Activated CD4-positive, alpha-beta T cell treated with anti-CD3 and anti-CD28 coated beads for 1 hour (primary cell): Measurements from ENCODE around the gene ZIC5.

Source experiments
- DNase-seq: peaks from one replicate; pipeline ENCODE4 v3.0.0-alpha.2; 2020

ZIC5 gene

GRCh38 chr13:99971576-99972189, at the start of gene ZIC5:
TSS of gene ZIC5 (minus strand) at chr13:99971767. CDS start at chr13:99971603, 164 bp downstream.
- DNase-seq, result no peak

DNA sequence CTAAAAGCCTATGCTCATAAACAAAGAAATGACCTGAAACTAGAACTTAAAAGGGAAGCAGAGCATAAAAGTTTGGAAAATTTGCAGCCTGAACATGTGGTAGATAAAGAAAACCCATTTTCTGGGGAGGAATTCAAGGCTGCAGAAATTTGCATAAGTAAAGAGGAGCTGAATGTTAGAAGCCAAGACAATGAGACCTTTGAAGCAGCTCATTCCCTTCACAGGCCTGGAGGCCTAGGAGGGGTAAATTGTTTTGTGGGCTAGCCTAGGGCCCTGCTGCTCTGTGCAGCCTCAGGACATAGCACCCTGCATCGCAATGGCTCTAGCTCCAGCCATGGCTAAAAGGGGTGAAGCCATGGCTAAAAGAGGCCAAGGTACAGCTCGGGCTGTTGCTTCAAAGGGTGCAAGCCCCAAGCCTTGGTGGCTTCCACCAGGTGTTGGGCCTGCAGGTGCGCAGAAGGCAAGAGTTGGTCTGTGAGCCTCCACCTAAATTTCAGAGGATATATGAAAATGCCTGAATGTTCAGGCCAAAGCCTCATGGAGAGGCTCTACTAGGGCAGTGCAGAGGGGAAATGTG, 48.3 kb upstream of the ZIC5 start:
- DNase-seq, result no peak

- no peak for DNase-seq
Observed at GRCh38 chr13:100014621-100015020, 43.1 kb upstream of the ZIC5 start.

GRCh38 chr13:99998261-99998660, 26.7 kb upstream of the ZIC5 start:
- no peak for DNase-seq

GRCh38 chr13:99997702-99998214, 26.2 kb upstream of the ZIC5 start:
- DNase-seq, result no peak

DNA sequence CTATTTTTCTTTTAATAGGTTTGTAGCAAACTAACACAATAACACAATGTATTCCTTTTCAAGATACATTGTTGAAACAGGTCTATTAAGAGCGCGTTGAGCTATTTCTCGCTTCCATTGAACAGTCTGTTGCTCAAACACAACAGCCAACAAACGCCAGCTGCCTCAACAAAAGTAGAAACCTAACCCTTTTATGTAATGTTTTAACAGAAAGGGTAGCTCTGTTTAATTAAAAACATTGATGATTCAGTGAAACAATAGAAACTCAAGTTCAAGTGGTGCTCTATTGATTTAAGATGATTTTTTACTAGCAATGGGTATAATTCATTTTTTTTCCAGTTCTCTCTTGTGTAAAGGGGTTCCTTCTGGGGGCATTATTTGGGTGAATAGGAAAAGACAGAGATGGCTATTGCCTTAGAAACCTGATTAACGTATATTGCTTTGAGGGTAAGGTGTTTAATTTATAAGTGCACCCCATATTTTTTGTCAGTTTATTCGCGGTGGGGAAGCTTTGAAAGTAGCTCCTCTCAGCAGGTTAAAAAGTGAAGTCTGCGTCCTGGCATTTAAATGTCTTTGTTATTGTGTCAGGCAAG, 24.9 kb upstream of the ZIC5 start:
- no peak for DNase-seq

DNA sequence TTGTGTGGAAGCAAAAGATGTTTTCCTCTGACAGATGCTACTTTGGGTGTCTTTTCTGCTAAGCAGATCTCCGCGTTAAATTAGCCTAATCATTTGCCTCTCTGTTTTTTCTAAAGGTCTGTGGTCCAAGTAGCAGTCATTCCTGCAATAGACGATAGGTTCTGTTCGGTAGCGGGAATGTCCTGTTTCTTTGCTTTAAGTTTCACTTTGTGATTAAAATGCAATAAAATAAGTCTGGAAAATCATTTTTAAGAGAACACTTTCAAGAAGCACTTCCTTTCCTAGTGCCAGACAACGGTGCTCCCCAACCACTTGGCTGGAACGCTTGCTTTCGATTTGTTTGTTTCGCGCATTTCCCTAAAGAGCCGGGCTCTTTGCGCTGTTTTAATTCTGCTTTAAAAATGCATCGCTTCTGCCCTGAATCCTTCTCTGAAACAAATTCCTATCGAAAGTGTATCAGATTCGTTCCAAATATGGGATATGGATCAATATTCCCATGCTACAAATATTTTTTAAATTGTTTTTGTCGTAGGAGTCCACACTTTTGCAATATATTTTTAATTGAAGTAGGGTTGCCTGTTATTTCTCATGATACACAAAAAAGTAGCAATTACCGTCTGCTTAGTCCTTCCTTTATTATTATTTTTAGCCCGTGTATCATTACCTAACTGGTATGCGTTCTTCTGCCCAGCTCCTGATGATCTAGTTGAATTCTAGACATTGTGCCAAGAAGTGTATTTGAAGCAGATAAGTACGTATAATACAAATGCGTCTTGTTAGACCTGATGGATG, 24.2 kb upstream of the ZIC5 start:
- no peak for DNase-seq

DNA sequence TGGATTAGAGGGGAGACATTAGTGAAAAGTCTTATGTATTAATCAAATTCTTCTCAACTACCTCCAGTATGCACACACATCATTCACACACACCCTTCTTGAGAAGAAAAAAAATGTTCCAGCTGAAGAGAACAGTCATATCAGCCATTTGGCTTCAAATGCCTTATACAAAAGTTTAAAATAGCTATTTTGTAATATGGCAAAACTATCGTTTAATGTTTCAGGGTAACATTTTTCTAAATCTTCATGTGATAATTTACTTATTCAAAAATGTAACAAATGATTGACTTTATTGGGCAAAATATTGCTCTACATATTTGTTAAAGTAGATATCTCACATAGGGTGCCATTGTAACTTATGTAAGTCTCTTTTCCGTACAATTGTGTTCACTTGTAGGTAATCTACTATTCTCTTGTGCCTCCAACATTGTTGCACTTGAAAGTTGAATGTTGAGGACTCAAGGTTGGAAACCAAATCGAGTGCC, 23.6 kb upstream of the ZIC5 start:
- DNase-seq, result no peak

DNA sequence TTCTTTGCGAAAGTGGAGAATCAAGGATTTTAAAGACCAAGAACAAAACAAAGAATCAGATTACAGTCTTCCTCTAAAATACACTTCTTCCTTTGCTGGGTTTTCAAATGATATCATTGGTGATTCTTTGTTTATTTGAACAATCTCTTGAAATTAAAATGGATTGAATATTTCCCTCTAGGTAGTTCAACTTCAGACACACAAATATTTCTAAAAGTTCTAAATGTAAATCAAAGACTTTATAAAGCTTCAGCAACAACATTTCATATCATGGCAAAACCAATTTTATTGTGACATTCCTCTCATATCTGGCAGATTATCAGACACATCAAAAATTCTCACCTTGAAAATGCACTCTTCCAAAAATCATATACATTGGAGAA, 23.1 kb upstream of the ZIC5 start:
- no peak for DNase-seq

DNA sequence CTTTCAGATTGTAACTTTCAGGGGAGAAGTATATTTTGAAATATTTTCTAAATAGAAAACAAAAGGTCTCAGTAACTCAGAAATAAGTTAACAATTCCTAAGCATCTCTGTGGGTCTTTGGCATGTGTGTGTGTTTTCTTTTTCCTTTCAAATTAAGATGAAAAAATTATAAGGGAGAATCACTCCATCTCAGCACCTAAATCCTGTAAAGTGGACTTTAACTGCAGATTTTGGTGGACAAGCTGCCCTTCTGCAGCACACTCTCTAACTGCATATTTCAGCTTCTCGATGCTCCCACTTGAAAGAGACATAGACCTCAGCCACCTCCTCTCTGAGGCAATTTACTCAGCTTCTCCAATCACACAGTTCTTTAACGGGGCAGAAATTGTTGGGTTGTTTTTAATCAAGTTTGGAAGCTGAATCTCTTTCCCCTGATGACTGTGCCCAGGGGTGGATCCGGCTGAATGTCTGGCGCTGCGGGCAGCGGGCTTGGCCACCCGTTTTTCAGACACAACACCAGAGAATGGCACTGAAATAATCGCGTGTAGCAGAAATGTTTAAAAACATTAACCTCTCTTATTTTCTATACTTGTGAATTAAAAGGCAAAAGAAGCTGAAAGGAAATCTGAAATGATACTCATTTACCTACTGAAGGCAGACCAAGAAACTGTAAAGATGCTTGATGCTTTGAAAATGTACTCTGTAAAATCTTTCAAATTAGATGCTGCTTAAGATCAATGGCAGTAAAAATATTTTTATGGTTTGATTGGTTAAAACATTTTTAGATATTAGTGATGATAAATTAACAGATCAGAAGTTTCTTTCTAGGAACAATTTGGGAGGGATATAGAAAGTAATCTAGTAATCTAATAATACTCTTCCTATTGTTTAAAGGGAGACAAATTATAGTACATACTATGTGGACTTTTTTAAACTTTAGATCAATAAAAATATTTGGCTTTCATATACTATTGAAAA, 22.4 kb upstream of the ZIC5 start:
- DNase-seq, result no peak

DNA sequence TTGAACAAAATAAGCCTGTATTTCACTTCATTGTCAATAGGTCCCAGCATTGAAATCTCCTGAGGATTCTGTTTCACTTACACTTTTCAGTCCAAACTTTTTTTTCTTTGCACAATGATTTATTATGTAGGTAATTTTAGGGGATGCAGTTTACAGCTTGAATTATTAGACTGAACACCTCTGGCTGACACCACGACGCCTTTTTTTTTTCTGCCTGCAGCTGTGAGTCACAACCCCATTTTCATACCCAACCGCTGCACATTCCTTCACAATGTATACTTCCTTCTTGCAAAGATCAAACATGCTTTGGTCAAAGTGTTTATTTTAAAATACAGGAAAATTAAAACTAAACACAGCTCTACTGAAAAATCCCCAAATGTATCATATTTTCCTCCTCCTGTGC, 21.4 kb upstream of the ZIC5 start:
- DNase-seq, result no peak

GRCh38 chr13:99991828-99992775, 20.5 kb upstream of the ZIC5 start:
- no peak for DNase-seq

DNA sequence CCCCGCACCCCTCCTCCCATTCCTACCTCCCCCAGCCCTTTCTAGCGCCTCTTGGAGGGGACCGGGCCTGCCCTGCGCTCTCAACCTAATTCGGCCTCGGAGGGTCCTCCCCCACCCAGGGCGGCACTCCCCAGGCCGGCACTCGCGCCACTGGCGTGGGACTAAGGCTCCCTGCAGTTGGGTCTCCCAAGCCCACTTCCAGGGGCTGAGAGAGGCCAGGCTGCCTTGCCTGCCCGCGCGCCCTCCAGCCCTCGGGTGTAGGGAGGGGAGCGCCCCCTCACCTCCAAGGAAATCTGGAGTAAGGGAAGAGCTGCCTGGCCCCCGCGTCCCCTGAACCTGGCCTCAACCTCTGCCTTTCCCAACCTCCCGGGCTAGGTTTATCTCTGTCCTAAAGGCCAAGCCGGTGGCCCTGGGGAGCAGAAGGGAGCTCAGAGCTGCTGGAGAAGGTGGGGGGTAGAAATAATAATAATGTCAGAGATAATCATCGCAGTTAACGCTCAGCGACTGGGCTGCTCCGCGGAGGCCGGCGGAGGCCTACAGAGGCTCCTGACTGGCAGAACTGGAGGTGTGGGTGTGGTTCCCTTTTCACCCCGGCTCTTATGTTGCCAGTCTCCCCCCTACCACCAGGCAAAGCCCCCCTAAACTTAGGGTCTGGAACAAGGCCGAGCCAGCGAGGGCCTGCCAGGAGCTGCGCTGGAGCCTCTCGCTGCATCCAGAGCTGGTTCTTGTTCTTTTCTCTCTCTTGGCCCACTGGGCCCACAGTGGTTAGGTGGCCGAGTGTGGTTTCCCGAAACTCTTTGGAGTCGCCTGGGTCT, 19.7 kb upstream of the ZIC5 start:
- DNase-seq, result no peak

DNA sequence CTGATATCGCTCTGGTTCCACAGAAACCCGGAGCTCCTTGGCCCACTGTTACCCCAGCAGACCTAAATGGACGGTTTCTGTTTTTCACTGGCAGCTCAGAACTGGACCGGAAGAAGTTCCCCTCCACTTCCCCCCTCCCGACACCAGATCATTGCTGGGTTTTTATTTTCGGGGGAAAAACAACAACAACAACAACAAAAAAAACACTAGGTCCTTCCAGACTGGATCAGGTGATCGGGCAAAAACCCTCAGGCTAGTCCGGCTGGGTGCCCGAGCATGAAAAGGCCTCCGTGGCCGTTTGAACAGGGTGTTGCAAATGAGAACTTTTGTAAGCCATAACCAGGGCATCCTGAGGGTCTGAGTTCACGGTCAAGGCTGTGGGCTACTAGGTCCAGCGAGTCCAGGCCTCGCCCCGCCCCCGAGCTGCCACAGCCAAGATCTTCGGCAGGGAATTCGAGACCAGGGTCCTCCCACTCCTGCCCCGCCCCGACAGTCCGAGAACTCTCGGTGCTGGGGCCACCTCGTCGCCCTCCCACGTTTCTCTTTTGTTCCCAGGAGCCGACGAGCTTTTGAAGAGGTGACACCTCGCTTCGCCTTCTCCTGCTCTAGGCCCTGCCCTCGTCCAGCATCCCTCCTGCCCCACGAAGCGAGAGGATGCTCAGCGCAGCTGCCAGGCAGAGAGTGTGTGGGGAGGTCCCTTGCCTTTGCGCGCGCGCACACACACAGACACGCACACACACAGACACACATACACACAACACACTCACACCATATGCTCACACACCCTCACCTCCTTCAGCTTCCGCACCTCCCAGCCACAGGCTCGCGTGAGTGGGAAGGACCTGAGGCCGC, 18.8 kb upstream of the ZIC5 start:
- DNase-seq, result no peak

DNA sequence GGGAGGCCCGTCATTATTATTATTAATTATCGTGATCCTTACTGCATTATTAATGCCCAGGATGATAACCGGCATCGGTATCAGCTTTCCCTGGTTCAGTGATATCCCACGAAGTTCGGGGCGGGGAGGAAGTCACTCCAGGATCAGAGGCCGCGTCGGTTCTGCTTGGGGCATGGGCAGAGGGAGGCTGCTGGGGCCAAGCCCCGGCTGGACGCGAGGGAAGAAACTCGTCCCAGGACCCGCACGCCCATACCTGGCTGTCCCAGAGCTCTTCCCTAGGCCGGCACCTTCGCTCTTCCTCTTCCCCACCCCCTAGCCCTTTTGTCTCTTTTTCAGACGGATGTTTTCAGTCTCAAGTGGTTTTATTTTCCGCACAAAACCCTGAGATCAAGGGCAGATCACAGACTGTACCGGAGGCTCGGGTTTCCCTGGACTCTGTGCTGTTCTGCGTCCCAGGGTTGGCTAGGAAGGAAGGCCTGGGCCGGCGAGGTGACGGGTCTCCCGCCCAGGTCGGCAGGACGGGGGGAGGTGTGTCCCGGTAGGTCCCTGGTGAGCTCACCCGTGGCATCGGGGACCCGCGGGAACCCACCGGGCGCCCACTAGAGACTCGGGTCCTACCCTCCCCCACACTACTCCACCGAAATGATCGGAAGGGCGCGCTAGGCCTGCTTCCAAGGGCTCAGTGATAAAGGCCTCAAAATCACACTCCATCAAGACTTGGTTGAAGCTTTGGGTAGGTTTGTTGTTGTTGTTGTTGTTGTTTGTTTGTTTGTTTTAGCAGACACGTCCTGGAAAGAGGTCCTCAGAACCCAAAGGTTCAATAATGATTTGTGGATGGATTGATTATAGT, 17.9 kb upstream of the ZIC5 start:
- DNase-seq, result no peak

GRCh38 chr13:99988529-99989275, 17.1 kb upstream of the ZIC5 start:
- DNase-seq, result no peak
